GM12872 (cell line): ENCODE measurements around the gene SLITRK1.

Source experiments
- TF ChIP-seq, protein P1 (sequence below): IDR thresholded peaks from 3 replicates; pipeline ENCODE4 v1.5.1; 2011; ENCODE audit warnings: low read depth, mild to moderate bottlenecking, low read length, moderate library complexity; ENCODE audit not compliant: insufficient read depth

SLITRK1 gene

DNA sequence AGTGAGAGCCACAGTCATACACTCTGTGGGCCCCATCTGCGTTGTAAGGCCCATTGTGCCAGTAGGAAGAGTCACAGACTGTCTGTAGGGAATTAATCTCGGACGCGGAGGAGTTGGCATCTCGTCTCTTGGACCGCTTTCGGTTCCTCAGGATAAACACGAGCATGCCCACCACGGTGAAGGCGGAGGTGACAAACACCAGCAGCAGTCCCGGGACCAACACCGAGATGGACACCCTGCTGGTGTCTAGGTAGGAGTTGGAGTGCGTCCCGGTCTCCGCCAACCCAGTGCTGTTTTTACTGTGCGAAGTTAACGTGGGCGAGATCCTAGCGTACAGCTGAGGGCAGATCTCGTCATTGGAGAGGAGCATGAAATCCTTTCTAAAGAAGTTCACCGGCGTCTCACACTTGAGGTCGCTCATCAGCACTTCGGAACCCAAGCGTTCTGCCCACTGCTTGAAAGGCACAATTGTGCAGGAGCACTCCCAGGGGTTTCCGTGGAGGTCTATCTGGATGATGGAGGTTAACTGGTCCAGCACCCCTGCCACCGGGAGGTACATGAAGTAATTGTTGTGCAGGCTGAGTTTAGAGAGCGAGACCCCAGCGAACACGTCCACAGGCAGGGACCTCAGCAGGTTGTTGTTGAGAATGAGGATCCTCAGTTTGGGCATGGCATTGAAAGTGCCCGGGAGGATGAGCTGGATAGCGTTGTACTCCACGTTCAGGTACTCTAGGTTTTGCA is 2.7 kb downstream of the SLITRK1 start:
- TF ChIP-seq, protein P1, sequence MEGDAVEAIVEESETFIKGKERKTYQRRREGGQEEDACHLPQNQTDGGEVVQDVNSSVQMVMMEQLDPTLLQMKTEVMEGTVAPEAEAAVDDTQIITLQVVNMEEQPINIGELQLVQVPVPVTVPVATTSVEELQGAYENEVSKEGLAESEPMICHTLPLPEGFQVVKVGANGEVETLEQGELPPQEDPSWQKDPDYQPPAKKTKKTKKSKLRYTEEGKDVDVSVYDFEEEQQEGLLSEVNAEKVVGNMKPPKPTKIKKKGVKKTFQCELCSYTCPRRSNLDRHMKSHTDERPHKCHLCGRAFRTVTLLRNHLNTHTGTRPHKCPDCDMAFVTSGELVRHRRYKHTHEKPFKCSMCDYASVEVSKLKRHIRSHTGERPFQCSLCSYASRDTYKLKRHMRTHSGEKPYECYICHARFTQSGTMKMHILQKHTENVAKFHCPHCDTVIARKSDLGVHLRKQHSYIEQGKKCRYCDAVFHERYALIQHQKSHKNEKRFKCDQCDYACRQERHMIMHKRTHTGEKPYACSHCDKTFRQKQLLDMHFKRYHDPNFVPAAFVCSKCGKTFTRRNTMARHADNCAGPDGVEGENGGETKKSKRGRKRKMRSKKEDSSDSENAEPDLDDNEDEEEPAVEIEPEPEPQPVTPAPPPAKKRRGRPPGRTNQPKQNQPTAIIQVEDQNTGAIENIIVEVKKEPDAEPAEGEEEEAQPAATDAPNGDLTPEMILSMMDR = no peak

DNA sequence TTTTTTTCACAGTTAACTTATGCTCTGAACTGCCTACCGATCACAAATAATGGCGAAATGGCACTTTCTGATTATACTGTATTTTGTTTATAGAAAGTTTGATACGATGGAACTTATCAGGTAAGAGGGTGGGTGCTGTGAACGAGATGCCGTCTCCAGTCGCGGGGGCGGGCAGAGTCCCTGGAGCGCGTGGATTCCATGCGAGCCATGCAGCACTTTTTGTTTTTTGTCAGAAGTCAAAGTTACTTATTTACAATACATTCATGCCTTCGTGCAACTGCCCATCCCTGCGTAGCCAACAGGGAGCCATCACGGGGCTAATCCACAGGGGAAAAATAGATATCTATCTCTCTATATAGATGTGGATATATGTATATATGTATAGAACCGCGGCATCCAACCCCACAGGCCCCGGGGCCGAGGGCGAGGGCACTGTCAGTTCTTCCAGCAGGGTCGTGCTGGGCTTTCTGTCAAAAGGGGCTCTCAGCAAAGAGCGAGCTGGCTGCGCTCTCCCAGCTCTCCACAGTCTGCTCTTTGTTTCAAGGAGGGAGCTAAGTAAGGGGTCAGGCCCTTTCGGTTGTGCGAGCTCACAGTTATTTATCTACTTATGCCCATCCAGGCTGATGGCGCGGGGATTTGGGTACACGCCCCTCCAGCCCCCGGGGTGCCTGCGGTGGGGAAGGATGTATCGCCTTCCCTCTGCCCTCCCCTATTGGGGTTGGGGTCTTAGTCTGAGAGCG is 3.4 kb downstream of the SLITRK1 start:
- TF ChIP-seq, protein P1 = no peak

DNA sequence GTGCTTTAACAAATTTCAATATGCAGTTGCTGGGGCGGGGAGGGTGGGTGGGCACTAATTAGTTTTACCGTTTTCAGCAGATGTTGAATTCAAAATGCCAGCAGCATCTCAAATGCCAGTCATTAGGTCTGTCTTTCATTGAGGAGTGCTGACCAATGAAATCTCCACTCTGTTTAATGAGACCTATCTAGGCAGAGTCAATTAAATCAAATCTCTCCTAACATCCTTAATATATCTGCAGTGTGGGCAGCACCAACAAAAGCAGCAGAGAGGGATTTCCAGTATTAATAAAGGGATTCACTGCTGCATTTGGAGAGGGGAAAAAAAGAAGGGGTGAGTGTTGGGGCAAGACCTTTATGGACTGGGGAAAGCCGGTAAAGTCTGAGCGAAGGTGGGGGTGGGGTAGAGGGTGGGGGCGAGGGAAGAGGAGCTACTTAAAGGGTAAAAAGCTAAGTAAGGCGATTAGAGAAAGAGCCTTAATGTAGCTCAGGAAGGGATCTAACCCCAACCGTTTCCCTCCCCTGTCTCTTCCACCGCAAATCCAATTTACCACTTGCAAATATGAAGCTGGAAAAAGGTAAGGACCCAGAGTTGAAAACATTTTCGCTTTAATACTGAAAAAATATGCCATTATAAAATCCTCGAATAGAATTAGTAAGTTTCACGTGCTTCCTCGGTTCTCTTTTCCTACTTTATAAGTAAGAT is 4.5 kb downstream of the SLITRK1 start:
- TF ChIP-seq, protein P1 = no peak

DNA sequence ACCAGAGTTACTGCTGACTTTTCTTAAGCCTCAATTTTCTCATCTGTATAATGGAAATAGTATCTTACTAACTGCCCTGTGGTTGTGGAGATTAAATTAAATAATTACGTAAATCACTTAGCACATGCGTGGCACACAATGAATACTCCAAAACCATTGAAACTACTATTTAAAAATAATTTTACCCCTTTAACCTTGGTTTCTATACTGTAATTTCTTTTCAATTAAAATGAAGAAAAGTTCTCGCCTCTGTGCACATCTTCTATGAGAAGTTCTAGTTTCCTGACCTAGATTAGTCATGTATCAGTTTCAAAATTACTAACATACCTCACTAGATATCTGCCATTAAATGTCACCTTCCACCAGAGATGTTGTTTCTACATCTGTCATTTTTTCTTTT is 5.7 kb downstream of the SLITRK1 start:
- TF ChIP-seq, protein P1 = no peak

DNA sequence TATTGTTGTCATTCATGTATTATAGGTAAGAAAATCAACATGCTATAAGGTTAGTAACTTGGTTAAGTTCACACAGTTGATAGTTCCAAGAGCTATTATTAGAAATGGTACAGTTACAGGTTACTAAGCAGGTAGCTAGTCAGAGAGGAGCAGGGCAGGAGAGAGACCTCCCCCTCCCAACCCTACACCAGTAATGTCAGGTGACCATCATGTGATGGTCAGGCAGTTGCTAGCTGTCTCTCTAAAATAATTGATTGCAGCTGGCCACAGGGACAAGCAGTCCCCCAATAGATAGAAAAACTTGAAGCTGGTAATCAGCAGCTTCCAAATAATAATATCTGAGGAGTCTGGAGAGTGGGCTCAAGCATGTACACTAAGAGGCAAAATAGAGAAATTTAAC is 14.6 kb downstream of the SLITRK1 start:
- TF ChIP-seq, protein P1 = no peak

DNA sequence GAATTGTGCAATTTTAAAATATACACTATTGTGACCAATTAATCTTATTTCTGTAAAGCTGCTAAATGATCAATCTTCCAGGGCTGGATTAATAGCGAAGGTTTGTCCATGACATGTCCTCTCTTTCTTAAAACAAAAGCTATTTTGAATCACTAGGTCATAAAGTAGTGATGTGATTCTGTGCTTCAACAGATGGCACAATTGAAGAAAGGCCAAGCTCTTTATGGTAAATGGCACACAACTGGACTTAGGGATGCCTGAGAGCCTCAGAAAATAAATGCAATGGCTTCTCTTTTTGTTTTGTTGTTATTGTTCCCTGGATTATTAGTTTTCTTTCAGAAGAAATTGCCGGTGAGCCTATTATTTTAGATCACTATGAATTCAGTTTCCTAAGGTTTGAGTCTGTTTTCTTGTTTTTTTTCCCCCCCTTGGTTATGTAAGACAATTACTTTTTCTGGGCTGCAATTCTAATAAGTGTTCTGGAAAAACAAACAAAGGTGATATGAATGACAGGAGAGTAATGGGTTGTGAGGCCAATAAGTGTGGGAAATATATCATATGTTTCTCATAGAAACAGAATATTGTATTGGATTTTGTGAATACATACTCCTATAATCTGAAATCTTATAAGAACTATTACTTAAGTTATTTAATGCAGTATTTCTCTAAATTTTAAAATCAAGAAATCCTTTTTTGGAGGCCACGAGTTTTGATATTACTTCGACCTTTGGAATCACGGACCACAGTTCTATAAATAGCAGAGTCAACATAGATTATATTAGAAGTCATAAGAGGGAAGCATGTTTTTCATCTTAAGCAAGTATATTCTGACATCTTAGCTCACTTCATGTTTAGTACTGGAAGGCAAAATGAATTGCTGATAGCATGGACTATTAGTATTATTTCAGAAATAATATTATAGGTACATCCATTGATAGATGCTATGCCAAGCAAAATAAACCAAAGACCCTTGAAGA is 16.8 kb downstream of the SLITRK1 start:
- TF ChIP-seq, protein P1 = no peak
